ENCODE measurements around the gene TMEM109. TPM values are rescaled to one million over a fixed set of nuclear protein-coding genes. Genes with fewer than 3 reads are reported as not detected.

TMEM109 gene
- total and polyA plus RNA-seq, 2 of the 13 experiments (the other 11 are each of a cell fraction or from before 2014, with no cell fraction given), result 7.7 to 18.0 TPM

DNA sequence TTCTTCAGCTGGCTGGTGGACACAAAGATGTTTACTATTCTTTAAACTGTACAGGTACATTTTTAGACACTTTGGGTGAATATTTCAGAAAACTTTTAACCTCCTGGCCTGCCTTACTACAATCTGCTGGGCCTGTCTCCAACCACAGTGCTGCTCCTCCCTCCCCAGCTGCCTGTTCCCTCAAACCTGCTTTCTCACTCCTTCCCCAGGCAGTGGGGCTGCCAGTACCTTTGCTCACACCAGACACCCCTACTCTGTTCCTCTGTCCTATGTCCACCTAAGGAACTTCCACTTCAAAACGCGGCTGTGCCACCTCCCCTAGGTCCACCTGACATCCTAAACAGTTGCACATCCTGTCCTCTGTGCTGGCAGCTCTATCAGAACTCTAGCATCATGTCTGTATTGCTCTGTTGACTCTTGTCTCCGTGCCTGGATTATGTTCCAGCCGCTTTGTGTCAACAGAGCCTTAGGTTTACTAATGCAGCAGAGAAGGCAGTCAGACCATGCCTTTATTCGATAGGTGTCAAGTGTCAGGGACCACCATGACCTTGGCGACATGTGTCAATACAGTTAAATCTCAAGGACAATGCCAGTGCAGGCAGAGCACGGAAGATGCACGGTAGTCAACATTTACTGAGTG lies 33.2 kb upstream of the TMEM109 start (continued):
- TF ChIP-seq, protein P1, sequence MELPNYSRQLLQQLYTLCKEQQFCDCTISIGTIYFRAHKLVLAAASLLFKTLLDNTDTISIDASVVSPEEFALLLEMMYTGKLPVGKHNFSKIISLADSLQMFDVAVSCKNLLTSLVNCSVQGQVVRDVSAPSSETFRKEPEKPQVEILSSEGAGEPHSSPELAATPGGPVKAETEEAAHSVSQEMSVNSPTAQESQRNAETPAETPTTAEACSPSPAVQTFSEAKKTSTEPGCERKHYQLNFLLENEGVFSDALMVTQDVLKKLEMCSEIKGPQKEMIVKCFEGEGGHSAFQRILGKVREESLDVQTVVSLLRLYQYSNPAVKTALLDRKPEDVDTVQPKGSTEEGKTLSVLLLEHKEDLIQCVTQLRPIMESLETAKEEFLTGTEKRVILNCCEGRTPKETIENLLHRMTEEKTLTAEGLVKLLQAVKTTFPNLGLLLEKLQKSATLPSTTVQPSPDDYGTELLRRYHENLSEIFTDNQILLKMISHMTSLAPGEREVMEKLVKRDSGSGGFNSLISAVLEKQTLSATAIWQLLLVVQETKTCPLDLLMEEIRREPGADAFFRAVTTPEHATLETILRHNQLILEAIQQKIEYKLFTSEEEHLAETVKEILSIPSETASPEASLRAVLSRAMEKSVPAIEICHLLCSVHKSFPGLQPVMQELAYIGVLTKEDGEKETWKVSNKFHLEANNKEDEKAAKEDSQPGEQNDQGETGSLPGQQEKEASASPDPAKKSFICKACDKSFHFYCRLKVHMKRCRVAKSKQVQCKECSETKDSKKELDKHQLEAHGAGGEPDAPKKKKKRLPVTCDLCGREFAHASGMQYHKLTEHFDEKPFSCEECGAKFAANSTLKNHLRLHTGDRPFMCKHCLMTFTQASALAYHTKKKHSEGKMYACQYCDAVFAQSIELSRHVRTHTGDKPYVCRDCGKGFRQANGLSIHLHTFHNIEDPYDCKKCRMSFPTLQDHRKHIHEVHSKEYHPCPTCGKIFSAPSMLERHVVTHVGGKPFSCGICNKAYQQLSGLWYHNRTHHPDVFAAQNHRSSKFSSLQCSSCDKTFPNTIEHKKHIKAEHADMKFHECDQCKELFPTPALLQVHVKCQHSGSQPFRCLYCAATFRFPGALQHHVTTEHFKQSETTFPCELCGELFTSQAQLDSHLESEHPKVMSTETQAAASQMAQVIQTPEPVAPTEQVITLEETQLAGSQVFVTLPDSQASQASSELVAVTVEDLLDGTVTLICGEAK (IDR thresholded peaks at IDR 0.05), result no peak
- TF ChIP-seq, protein P1 (CRISPR knock-in tag; IDR thresholded peaks at IDR 0.05), result peak; percentile 80; the same call in 1 of the 2 replicates
- TF ChIP-seq NFKB2 (CRISPR knock-in tag; IDR thresholded peaks at IDR 0.05; ENCODE audit: borderline replicate concordance) (0 out of 2 replicates have a peak, but pooled peaks have one; percentile 29), SP2 (CRISPR knock-in tag; IDR thresholded peaks at IDR 0.05) (no peak), DNMT1 (CRISPR knock-in tag; IDR thresholded peaks at IDR 0.05) (no peak), ZFP36L1 (CRISPR knock-in tag; IDR thresholded peaks at IDR 0.05) (peak; percentile 98; the same call in 1 of the 2 replicates), ZFP62 (CRISPR knock-in tag; IDR thresholded peaks at IDR 0.05) (no peak), NCOR1 (IDR thresholded peaks at IDR 0.05; ENCODE audit: borderline replicate concordance, low read length) (peak; percentile 42; the same call in 1 of the 2 replicates), ZNF383 (CRISPR knock-in tag; IDR thresholded peaks at IDR 0.05; ENCODE audit: borderline replicate concordance) (no peak; the same call in 1 of the 2 replicates)
- TF ChIP-seq, protein P2, sequence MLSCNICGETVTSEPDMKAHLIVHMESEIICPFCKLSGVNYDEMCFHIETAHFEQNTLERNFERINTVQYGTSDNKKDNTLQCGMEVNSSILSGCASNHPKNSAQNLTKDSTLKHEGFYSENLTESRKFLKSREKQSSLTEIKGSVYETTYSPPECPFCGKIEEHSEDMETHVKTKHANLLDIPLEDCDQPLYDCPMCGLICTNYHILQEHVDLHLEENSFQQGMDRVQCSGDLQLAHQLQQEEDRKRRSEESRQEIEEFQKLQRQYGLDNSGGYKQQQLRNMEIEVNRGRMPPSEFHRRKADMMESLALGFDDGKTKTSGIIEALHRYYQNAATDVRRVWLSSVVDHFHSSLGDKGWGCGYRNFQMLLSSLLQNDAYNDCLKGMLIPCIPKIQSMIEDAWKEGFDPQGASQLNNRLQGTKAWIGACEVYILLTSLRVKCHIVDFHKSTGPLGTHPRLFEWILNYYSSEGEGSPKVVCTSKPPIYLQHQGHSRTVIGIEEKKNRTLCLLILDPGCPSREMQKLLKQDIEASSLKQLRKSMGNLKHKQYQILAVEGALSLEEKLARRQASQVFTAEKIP (CRISPR knock-in tag; IDR thresholded peaks at IDR 0.05; ENCODE audit: borderline replicate concordance), result no peak
- TF ChIP-seq, protein P3, sequence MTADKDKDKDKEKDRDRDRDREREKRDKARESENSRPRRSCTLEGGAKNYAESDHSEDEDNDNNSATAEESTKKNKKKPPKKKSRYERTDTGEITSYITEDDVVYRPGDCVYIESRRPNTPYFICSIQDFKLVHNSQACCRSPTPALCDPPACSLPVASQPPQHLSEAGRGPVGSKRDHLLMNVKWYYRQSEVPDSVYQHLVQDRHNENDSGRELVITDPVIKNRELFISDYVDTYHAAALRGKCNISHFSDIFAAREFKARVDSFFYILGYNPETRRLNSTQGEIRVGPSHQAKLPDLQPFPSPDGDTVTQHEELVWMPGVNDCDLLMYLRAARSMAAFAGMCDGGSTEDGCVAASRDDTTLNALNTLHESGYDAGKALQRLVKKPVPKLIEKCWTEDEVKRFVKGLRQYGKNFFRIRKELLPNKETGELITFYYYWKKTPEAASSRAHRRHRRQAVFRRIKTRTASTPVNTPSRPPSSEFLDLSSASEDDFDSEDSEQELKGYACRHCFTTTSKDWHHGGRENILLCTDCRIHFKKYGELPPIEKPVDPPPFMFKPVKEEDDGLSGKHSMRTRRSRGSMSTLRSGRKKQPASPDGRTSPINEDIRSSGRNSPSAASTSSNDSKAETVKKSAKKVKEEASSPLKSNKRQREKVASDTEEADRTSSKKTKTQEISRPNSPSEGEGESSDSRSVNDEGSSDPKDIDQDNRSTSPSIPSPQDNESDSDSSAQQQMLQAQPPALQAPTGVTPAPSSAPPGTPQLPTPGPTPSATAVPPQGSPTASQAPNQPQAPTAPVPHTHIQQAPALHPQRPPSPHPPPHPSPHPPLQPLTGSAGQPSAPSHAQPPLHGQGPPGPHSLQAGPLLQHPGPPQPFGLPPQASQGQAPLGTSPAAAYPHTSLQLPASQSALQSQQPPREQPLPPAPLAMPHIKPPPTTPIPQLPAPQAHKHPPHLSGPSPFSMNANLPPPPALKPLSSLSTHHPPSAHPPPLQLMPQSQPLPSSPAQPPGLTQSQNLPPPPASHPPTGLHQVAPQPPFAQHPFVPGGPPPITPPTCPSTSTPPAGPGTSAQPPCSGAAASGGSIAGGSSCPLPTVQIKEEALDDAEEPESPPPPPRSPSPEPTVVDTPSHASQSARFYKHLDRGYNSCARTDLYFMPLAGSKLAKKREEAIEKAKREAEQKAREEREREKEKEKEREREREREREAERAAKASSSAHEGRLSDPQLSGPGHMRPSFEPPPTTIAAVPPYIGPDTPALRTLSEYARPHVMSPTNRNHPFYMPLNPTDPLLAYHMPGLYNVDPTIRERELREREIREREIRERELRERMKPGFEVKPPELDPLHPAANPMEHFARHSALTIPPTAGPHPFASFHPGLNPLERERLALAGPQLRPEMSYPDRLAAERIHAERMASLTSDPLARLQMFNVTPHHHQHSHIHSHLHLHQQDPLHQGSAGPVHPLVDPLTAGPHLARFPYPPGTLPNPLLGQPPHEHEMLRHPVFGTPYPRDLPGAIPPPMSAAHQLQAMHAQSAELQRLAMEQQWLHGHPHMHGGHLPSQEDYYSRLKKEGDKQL (CRISPR knock-in tag; IDR thresholded peaks at IDR 0.05; ENCODE audit: low read depth), result peak; percentile 99
